H1 (cell line): ENCODE data around the gene TMEM272. TPM values are rescaled to one million over a fixed set of nuclear protein-coding genes. Genes with fewer than 3 reads are reported as not detected.

Source experiments
- CTCF ChIA-PET: fragments of 300-600 bp; sonication (Branson Sonifier 250); formaldehyde crosslinking; loops from one replicate; lab custom pipeline; 2021; ENCODE audit not compliant: partially characterized antibody; lab: Charles Lee
- POLR2A ChIA-PET: fragments of 300-600 bp; sonication (Branson Sonifier 250); formaldehyde crosslinking; loops from one replicate; lab custom pipeline; 2021; ENCODE audit warnings: inconsistent platforms; ENCODE audit not compliant: partially characterized antibody; lab: Charles Lee
- DNase-seq, 2 experiments: peaks; one replicate each; pipeline versions ENCODE4 v3.0.0 to v3.0.0-alpha.2; 2010 to 2022; ENCODE audit warnings: low spot score in 2 of 2, low read depth in 1 of 2, mixed read lengths in 1 of 2
- FAIRE-seq: peaks from 2 replicates; lab custom pipeline; 2011; peaks lifted over from hg19 to GRCh38; lab: Jason Lieb, UNC
- H2AFZ ChIP-seq: 2 replicates; pipeline ENCODE4 v1.8.1; 2012; ENCODE audit warnings: low read length, inconsistent platforms
- H2AK5ac ChIP-seq: 2 replicates; pipeline ENCODE4 v1.6.1; 2013; ENCODE audit warnings: low read depth, low read length
- H2BK120ac ChIP-seq: replicated peaks from 2 replicates; pipeline ENCODE3; 2013; ENCODE audit warnings: low read depth, low read length, inconsistent platforms
- H2BK12ac ChIP-seq: 2 replicates; pipeline ENCODE4 v1.6.1; 2013; ENCODE audit warnings: low read depth, low read length
- H2BK15ac ChIP-seq: 2 replicates; pipeline ENCODE4 v1.6.1; 2013; ENCODE audit warnings: low read length
- H2BK20ac ChIP-seq: 2 replicates; pipeline ENCODE4 v1.6.1; 2013; ENCODE audit warnings: low read length
- H2BK5ac ChIP-seq: 2 replicates; pipeline ENCODE4 v1.6.1; 2013; ENCODE audit warnings: low read depth, low read length
- H3K14ac ChIP-seq: 2 replicates; pipeline ENCODE4 v1.6.1; 2013; ENCODE audit warnings: inconsistent platforms; ENCODE audit not compliant: insufficient read length
- H3K18ac ChIP-seq: 2 replicates; pipeline ENCODE4 v1.6.1; 2013; ENCODE audit warnings: low read length; ENCODE audit errors: extremely low read depth
- H3K23ac ChIP-seq: 2 replicates; pipeline ENCODE4 v1.6.1; 2013; ENCODE audit warnings: inconsistent platforms; ENCODE audit not compliant: insufficient read length
- H3K23me2 ChIP-seq: 2 replicates; pipeline ENCODE4 v1.6.1; 2013; ENCODE audit warnings: low read depth, low read length
- H3K27ac ChIP-seq: 2 replicates; pipeline ENCODE4 v1.6.1; 2011; ENCODE audit warnings: low read depth, low read length, inconsistent platforms
- H3K27me3 ChIP-seq, 4 experiments: replicated peaks in 1 of 4; 1 replicate in 1 of 4; 2 replicates in 3 of 4; pipeline versions ENCODE4 v1.6.1 to v1.8.1; 2011 to 2013; ENCODE audit warnings: low read length in 3 of 4, mild to moderate bottlenecking in 3 of 4, inconsistent platforms in 2 of 4, mixed read lengths in 2 of 4, moderate library complexity in 1 of 4; ENCODE audit not compliant: control insufficient read depth in 3 of 4, insufficient read depth in 3 of 4; ENCODE audit errors: extremely low read depth in 1 of 4
- H3K36me3 ChIP-seq, 4 experiments: 2 replicates each; pipeline versions ENCODE4 v1.6.1 to v1.8.1; 2011 to 2013; ENCODE audit warnings: mild to moderate bottlenecking in 4 of 4, low read length in 3 of 4, moderate library complexity in 2 of 4, control low read depth in 1 of 4, inconsistent platforms in 1 of 4; ENCODE audit not compliant: insufficient read depth in 4 of 4, control insufficient read depth in 2 of 4
- H3K4ac ChIP-seq: replicated peaks from 2 replicates; pipeline ENCODE3; 2013; ENCODE audit warnings: low read length, low read depth, mixed read lengths, inconsistent platforms; ENCODE audit not compliant: insufficient read length
- H3K4me1 ChIP-seq, 4 experiments: replicated peaks in 1 of 4; 1 replicate in 1 of 4; 2 replicates in 3 of 4; pipeline versions ENCODE4 v1.6.1 to v1.8.1; 2011 to 2013; ENCODE audit warnings: low read length in 3 of 4, inconsistent platforms in 2 of 4, mixed read lengths in 1 of 4; ENCODE audit not compliant: insufficient read depth in 4 of 4, control insufficient read depth in 3 of 4
- H3K4me2 ChIP-seq, 2 experiments: 2 replicates each; pipeline versions ENCODE4 v1.6.1 to v1.8.1; 2011 to 2013; ENCODE audit warnings: low read depth in 2 of 2, low read length in 2 of 2, control low read depth in 1 of 2, inconsistent platforms in 1 of 2, mild to moderate bottlenecking in 1 of 2; ENCODE audit not compliant: insufficient read depth in 1 of 2
- H3K4me3 ChIP-seq, 4 experiments: fragments of 200-600, 300-600 bp in 1 of 4; sonication (generic), shearing (Covaris generic), sonication (Bioruptor Twin) in 1 of 4; 2 replicates each; pipeline versions ENCODE4 v1.5.1 to v1.8.1; 2011 to 2016; ENCODE audit warnings: low read length in 4 of 4, low read depth in 3 of 4, control low read depth in 2 of 4, inconsistent platforms in 2 of 4, mild to moderate bottlenecking in 2 of 4, mixed read lengths in 1 of 4, moderate library complexity in 1 of 4; ENCODE audit not compliant: insufficient read depth in 2 of 4; ENCODE audit errors: extremely low read depth in 1 of 4
- H3K56ac ChIP-seq: replicated peaks from 2 replicates; pipeline ENCODE3; 2013; ENCODE audit warnings: low read depth, mild to moderate bottlenecking, mixed read lengths, low read length, inconsistent platforms; ENCODE audit not compliant: insufficient read length
- H3K79me1 ChIP-seq: 2 replicates; pipeline ENCODE4 v1.6.1; 2013; ENCODE audit warnings: low read depth, low read length, control low read depth
- H3K79me2 ChIP-seq, 2 experiments: 2 replicates each; pipeline versions ENCODE4 v1.6.1 to v1.8.1; 2012 to 2013; ENCODE audit warnings: low read length in 2 of 2, mild to moderate bottlenecking in 2 of 2, inconsistent platforms in 1 of 2; ENCODE audit not compliant: insufficient read depth in 2 of 2, control insufficient read depth in 1 of 2
- H3K9ac ChIP-seq, 4 experiments: replicated peaks in 1 of 4; 1 replicate in 1 of 4; 2 replicates in 3 of 4; pipeline versions ENCODE4 v1.6.1 to v1.8.1; 2011 to 2013; ENCODE audit warnings: low read depth in 3 of 4, low read length in 3 of 4, control low read depth in 2 of 4, mild to moderate bottlenecking in 2 of 4, moderate library complexity in 2 of 4, inconsistent platforms in 1 of 4; ENCODE audit errors: extremely low read depth in 1 of 4
- H3K9me3 ChIP-seq, 2 experiments: 2 replicates each; pipeline versions ENCODE4 v1.6.1 to v1.8.1; 2012 to 2013; ENCODE audit warnings: mild to moderate bottlenecking in 2 of 2, moderate library complexity in 2 of 2, control low read depth in 1 of 2, inconsistent platforms in 1 of 2, low read depth in 1 of 2, low read length in 1 of 2, mixed read lengths in 1 of 2; ENCODE audit not compliant: insufficient read depth in 2 of 2
- H4K20me1 ChIP-seq, 2 experiments: replicated peaks in 1 of 2; 2 replicates each; pipeline versions ENCODE3 to v1.8.1; 2011 to 2013; ENCODE audit warnings: inconsistent platforms in 2 of 2, low read length in 2 of 2, mild to moderate bottlenecking in 1 of 2; ENCODE audit not compliant: insufficient read depth in 2 of 2, control insufficient read depth in 1 of 2
- H4K5ac ChIP-seq: 2 replicates; pipeline ENCODE4 v1.6.1; 2013; ENCODE audit warnings: low read length, low read depth, mixed read lengths, inconsistent platforms; ENCODE audit not compliant: insufficient read length
- H4K8ac ChIP-seq: 2 replicates; pipeline ENCODE4 v1.8.0; 2013; ENCODE audit warnings: mild to moderate bottlenecking, moderate library complexity, low read length, inconsistent platforms; ENCODE audit not compliant: insufficient read depth; ENCODE audit errors: extremely low read depth
- H4K91ac ChIP-seq: replicated peaks from 2 replicates; pipeline ENCODE3; 2013; ENCODE audit warnings: low read length, mixed read lengths, inconsistent platforms; ENCODE audit not compliant: insufficient read length
- EGR1 ChIP-seq: IDR thresholded peaks from 2 replicates; pipeline ENCODE4 v1.6.1; 2011; ENCODE audit warnings: low read depth, low read length, borderline replicate concordance
- EP300 ChIP-seq, 2 experiments: IDR thresholded peaks; 1 replicate in 1 of 2; 2 replicates in 1 of 2; pipeline ENCODE4 v1.6.1; 2011 to 2012; ENCODE audit warnings: low read depth in 2 of 2, low read length in 2 of 2, mild to moderate bottlenecking in 2 of 2, borderline replicate concordance in 1 of 2, inconsistent platforms in 1 of 2, moderate library complexity in 1 of 2
- EZH2 ChIP-seq: fragments of 200-600 bp; sonication (generic); IDR thresholded peaks from 2 replicates; pipeline ENCODE4 v1.7.1; 2012; ENCODE audit warnings: low read depth, mild to moderate bottlenecking, moderate library complexity, low read length, inconsistent platforms; ENCODE audit not compliant: severe bottlenecking
- GTF2F1 ChIP-seq: IDR thresholded peaks from 2 replicates; pipeline ENCODE4 v1.6.1; 2012; ENCODE audit warnings: low read depth, low read length, improper control_type of control experiment, borderline replicate concordance
- MAFK ChIP-seq: IDR thresholded peaks from 2 replicates; pipeline ENCODE4 v1.6.1; 2012; ENCODE audit warnings: low read depth, mild to moderate bottlenecking, improper control_type of control experiment, low read length
- MAX ChIP-seq: IDR thresholded peaks from 2 replicates; pipeline ENCODE4 v1.6.1; 2012; ENCODE audit warnings: inconsistent platforms
- NRF1 ChIP-seq: IDR thresholded peaks from 2 replicates; pipeline ENCODE4 v1.6.1; 2011; ENCODE audit warnings: mild to moderate bottlenecking, low read depth, low read length, improper control_type of control experiment
- RBBP5 ChIP-seq: IDR thresholded peaks from 2 replicates; pipeline ENCODE4 v1.7.1; 2012; ENCODE audit warnings: low read depth, mild to moderate bottlenecking, inconsistent platforms, low read length, moderate library complexity, borderline replicate concordance
- ZNF274 ChIP-seq: IDR thresholded peaks from 2 replicates; pipeline ENCODE4 v1.7.0; 2012; ENCODE audit warnings: low read length, borderline replicate concordance; ENCODE audit errors: extremely low read depth
- WGBS, 2 experiments: shearing (Covaris generic) in 1 of 2; methylation state at CpG; one replicate each; pipeline versions ENCODE4 v1.1.6 to v1.1.7; 2013 to 2015; ENCODE audit warnings: low lambda C conversion rate in 2 of 2, mixed read lengths in 2 of 2, inconsistent platforms in 1 of 2, low coverage in 1 of 2, missing lambda C conversion rate in 1 of 2; ENCODE audit not compliant: insufficient replicate concordance in 2 of 2, insufficient coverage in 1 of 2, insufficient read length in 1 of 2; ENCODE audit errors: extremely low coverage in 1 of 2, missing lambda C conversion rate in 1 of 2; 5-methylcytosine and 5-hydroxymethylcytosine counted together
- polyA plus RNA-seq, 7 experiments: library from polyadenylated mRNA; depleted of rRNA in 3 of 7; stranded (reverse) in 5 of 7; unstranded in 2 of 7; fragments of >200 nt in 5 of 7; fragments of 200-250 nt in 2 of 7; gene quantifications; 1 replicate in 5 of 7; 2 replicates in 1 of 7; 4 replicates in 1 of 7; pipeline versions ENCODE4 v1.2.1 to v1.2.3, GENCODE V29; 2011 to 2013; ENCODE audit warnings: missing spikeins in 2 of 7, mixed read lengths in 2 of 7
- total RNA-seq: library from RNA; stranded (reverse); fragmentation: NEBNext Ultra II Directional; extraction: Animal tissue kit (Norgen Biotek cat#: 25700); gene quantifications from 2 replicates; pipeline ENCODE4 v1.2.1, GENCODE V29; 2021
- TF ChIP-seq, protein P1 (sequence below): IDR thresholded peaks from 2 replicates; pipeline ENCODE4 v1.6.1; 2012; ENCODE audit warnings: low read length, inconsistent platforms

The TMEM272 gene
- total and polyA plus RNA-seq, 2 of the 8 experiments (the other 6 are each of a cell fraction or from before 2014, with no cell fraction given), result 0.05 TPM; not detected in 1

- H3K79me1 ChIP-seq, result no peaks in the 10 kb centered on the region
- ChIA-PET POLR2A (interaction anchor here (0.7 to 1.0 kb wide), 4 partner anchors 9 to 492 kb away, joined by 3 read pairs; no protein-coding TSS in a partner anchor), CTCF (interaction anchor here (1.1 to 9.1 kb wide), 8 partner anchors 12 to 360 kb away, joined by 3 to 123 read pairs (median 8); no protein-coding TSS in a partner anchor)
- H3K23me2 ChIP-seq, result no peaks in the 10 kb centered on the region
- H3K4me3 ChIP-seq, result no peak overlapping the region
- no peak overlapping the region for H4K91ac ChIP-seq
- H2BK12ac ChIP-seq, result no peak overlapping the region
- no peaks in the 10 kb centered on the region for H3K79me2 ChIP-seq
- H4K5ac ChIP-seq, result no peak overlapping the region
- no peak overlapping the region for H2BK20ac ChIP-seq
- no peak overlapping the region for H3K9ac ChIP-seq
- H2AFZ ChIP-seq, result no peak overlapping the region
- H3K4me2 ChIP-seq, result no peak overlapping the region
- no peaks in the 10 kb centered on the region for H3K36me3 ChIP-seq
- no peak overlapping the region for H3K56ac ChIP-seq
- H2BK120ac ChIP-seq, result no peak overlapping the region
- DNase-seq, result no peak
- no peak overlapping the region for H4K8ac ChIP-seq
- H3K27ac ChIP-seq, result no peak overlapping the region
- H3K14ac ChIP-seq, result no peak overlapping the region
- H3K9me3 ChIP-seq, result no peaks in the 10 kb centered on the region
- no peak overlapping the region for H3K18ac ChIP-seq
- no peak overlapping the region for H3K4ac ChIP-seq
- no peak overlapping the region for H2BK5ac ChIP-seq
- FAIRE-seq, result no peak
- H3K23ac ChIP-seq, result no peak overlapping the region
- H3K4me1 ChIP-seq, result peaks cover 0 to 6% (median 3%) of the 10 kb centered on the region in 4 experiments; a peak in 5 of 7 replicates
- H2AK5ac ChIP-seq, result no peak overlapping the region
- no peaks in the 10 kb centered on the region for H3K27me3 ChIP-seq
- H2BK15ac ChIP-seq, result no peak overlapping the region
- WGBS, 2 experiments, result 88% methylated on average over 2 of the region's 2 CpGs; no CpG with 5 or more reads in 1 of the 2 experiments
- no peaks in the 10 kb centered on the region for H4K20me1 ChIP-seq
- TF ChIP-seq, protein P1, sequence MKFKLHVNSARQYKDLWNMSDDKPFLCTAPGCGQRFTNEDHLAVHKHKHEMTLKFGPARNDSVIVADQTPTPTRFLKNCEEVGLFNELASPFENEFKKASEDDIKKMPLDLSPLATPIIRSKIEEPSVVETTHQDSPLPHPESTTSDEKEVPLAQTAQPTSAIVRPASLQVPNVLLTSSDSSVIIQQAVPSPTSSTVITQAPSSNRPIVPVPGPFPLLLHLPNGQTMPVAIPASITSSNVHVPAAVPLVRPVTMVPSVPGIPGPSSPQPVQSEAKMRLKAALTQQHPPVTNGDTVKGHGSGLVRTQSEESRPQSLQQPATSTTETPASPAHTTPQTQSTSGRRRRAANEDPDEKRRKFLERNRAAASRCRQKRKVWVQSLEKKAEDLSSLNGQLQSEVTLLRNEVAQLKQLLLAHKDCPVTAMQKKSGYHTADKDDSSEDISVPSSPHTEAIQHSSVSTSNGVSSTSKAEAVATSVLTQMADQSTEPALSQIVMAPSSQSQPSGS, result no peak
- TF ChIP-seq MAX (no peak), NRF1 (no peak), EGR1 (no peak), RBBP5 (no peak), MAFK (no peak), EZH2 (no peak), ZNF274 (no peak), EP300 (IDR thresholded peaks at IDR 0.05; ENCODE audit: borderline replicate concordance in 1 of 2, low read depth in 2 of 2, low read length in 2 of 2) (no peak), GTF2F1 (no peak)
These were observed 49.6 kb downstream of the TMEM272 start for GRCh38 chr13:51795419-51795818.
